GM23338 (cell line): ENCODE data around the gene ZBTB20. TPM values are rescaled to one million over a fixed set of nuclear protein-coding genes. Genes with fewer than 3 reads are reported as not detected.

ENCODE experiments used
- ATAC-seq: fragments of 200-7000 bp; cut with Tn5 transposase; 3 replicates; pipeline ENCODE4 v1.9.1; 2020
- DNase-seq: peaks from one replicate; pipeline ENCODE4 v3.0.0-alpha.2; 2015; ENCODE audit warnings: low spot score
- H2AFZ ChIP-seq: fragments of 200-600 bp; sonication (generic); 2 replicates; pipeline ENCODE4 v1.8.0; 2016; ENCODE audit warnings: antibody characterized with exemption, mild to moderate bottlenecking, moderate library complexity
- H3F3A ChIP-seq: fragments of 200-600 bp; sonication (generic); replicated peaks from 2 replicates; pipeline ENCODE4 v1.8.0; 2017; ENCODE audit warnings: antibody characterized with exemption, mixed run types, low read depth
- H3K27ac ChIP-seq: fragments of 200-600 bp; sonication (generic); 2 replicates; pipeline ENCODE4 v1.6.1; 2016; ENCODE audit warnings: low read depth
- H3K27me3 ChIP-seq: fragments of 200-600 bp; sonication (generic); 2 replicates; pipeline ENCODE4 v1.8.0; 2016; ENCODE audit warnings: mild to moderate bottlenecking, mixed run types, moderate library complexity; ENCODE audit not compliant: insufficient read depth
- H3K36me3 ChIP-seq: fragments of 200-600 bp; sonication (generic); 2 replicates; pipeline ENCODE4 v1.8.0; 2016; ENCODE audit warnings: mild to moderate bottlenecking; ENCODE audit not compliant: insufficient read depth
- H3K4me1 ChIP-seq: fragments of 200-600 bp; sonication (generic); 2 replicates; pipeline ENCODE4 v1.8.0; 2016; ENCODE audit warnings: mild to moderate bottlenecking, moderate library complexity; ENCODE audit not compliant: insufficient read depth
- H3K4me2 ChIP-seq: fragments of 200-600 bp; sonication (generic); 2 replicates; pipeline ENCODE4 v1.7.1; 2017; ENCODE audit warnings: mixed run types
- H3K4me3 ChIP-seq: fragments of 200-600 bp; sonication (generic); 2 replicates; pipeline ENCODE4 v1.6.1; 2016; ENCODE audit warnings: mixed run types
- H3K79me2 ChIP-seq: fragments of 200-600 bp; sonication (generic); replicated peaks from 2 replicates; pipeline ENCODE4 v1.8.0; 2017; ENCODE audit warnings: mild to moderate bottlenecking; ENCODE audit not compliant: insufficient read depth
- H3K9me2 ChIP-seq: fragments of 200-600 bp; sonication (generic); 2 replicates; pipeline ENCODE4 v1.8.0; 2017; ENCODE audit not compliant: insufficient read depth
- H4K20me1 ChIP-seq: fragments of 200-600 bp; sonication (generic); replicated peaks from 2 replicates; pipeline ENCODE4 v1.8.0; 2017; ENCODE audit warnings: mild to moderate bottlenecking; ENCODE audit not compliant: insufficient read depth
- H3K27ac Mint-ChIP-seq: 2 replicates; pipeline ENCODE4 v1.8.0; 2020; ENCODE audit warnings: inconsistent platforms, mild to moderate bottlenecking, moderate library complexity, mixed read lengths
- H3K27me3 Mint-ChIP-seq: 3 replicates; pipeline ENCODE4 v1.8.0; 2022; ENCODE audit warnings: low read depth, mild to moderate bottlenecking, moderate library complexity, mixed read lengths, inconsistent platforms; ENCODE audit not compliant: insufficient read depth, poor library complexity
- H3K36me3 Mint-ChIP-seq: 3 replicates; pipeline ENCODE4 v1.8.0; 2021; ENCODE audit warnings: low read depth, mild to moderate bottlenecking, inconsistent platforms, moderate library complexity, mixed read lengths
- H3K4me1 Mint-ChIP-seq: 3 replicates; pipeline ENCODE4 v1.8.0; 2020; ENCODE audit warnings: mild to moderate bottlenecking, inconsistent platforms, mixed read lengths
- H3K4me3 Mint-ChIP-seq: 3 replicates; pipeline ENCODE4 v1.8.0; 2021; ENCODE audit warnings: moderate library complexity, mild to moderate bottlenecking, inconsistent platforms, mixed read lengths
- H3K9me3 Mint-ChIP-seq: 3 replicates; pipeline ENCODE4 v1.8.0; 2020; ENCODE audit warnings: moderate library complexity, mild to moderate bottlenecking, inconsistent platforms, mixed read lengths
- CREB1 ChIP-seq: fragments of 250-450 bp; sonication (Bioruptor Pico); IDR thresholded peaks from 2 replicates; pipeline ENCODE4 v1.5.0; 2020; ENCODE audit warnings: low read depth, mild to moderate bottlenecking, moderate library complexity
- CTCF ChIP-seq, 2 experiments: fragments of 200-600 bp in 1 of 2; sonication (generic) in 1 of 2; conservative IDR thresholded peaks; 2 replicates each; pipeline versions ENCODE4 v1.5.1 to v1.6.1; 2016 to 2017; ENCODE audit warnings: antibody characterized with exemption in 2 of 2, low read depth in 2 of 2, mild to moderate bottlenecking in 2 of 2, moderate library complexity in 1 of 2
- EZH2 ChIP-seq: fragments of 200-600 bp; sonication (generic); IDR thresholded peaks from one replicate; pipeline ENCODE4 v1.8.0; 2017; ENCODE audit warnings: antibody characterized with exemption, mild to moderate bottlenecking, low read depth; ENCODE audit not compliant: unreplicated experiment
- EZH2phosphoT487 ChIP-seq: fragments of 200-600 bp; sonication (generic); IDR thresholded peaks from one replicate; pipeline ENCODE4 v1.8.1; 2018; ENCODE audit warnings: antibody characterized with exemption; ENCODE audit not compliant: unreplicated experiment
- JUNB ChIP-seq: IDR thresholded peaks from one replicate; pipeline ENCODE4 v1.6.1; 2016; ENCODE audit warnings: antibody characterized with exemption; ENCODE audit not compliant: unreplicated experiment
- NANOG ChIP-seq: IDR thresholded peaks from 2 replicates; pipeline ENCODE4 v1.6.1; 2016; ENCODE audit warnings: antibody characterized with exemption, borderline replicate concordance
- POLR2AphosphoS5 ChIP-seq: IDR thresholded peaks from 2 replicates; pipeline ENCODE4 v1.6.1; 2016; ENCODE audit warnings: antibody characterized with exemption, low read depth
- STAT1 ChIP-seq: IDR thresholded peaks from one replicate; pipeline ENCODE4 v1.6.1; 2016; ENCODE audit warnings: antibody characterized with exemption; ENCODE audit not compliant: unreplicated experiment
- ZNF331 ChIP-seq: fragments of 250-450 bp; sonication (Bioruptor Pico); IDR thresholded peaks from 2 replicates; pipeline ENCODE4 v1.5.0; 2020; ENCODE audit warnings: low read depth, mild to moderate bottlenecking, moderate library complexity
- polyA plus RNA-seq: library from polyadenylated mRNA; unstranded; fragments of >200 nt; fragmentation: Nextera tagmentation; extraction: Ambion mirVana; gene quantifications from 2 replicates; pipeline ENCODE4 v1.2.1, GENCODE V29; 2016
- total RNA-seq: library from RNA; depleted of rRNA; stranded (reverse); fragments of >200 nt; shearing (Covaris generic); gene quantifications from 2 replicates; pipeline ENCODE4 v1.2.3, GENCODE V29; 2014
- TF ChIP-seq, protein P1 (sequence below): fragments of 250-450 bp; sonication (Bioruptor Pico); IDR thresholded peaks from 2 replicates; pipeline ENCODE4 v1.5.0; 2020; ENCODE audit warnings: mild to moderate bottlenecking, moderate library complexity
- TF ChIP-seq, protein P2 (sequence below): IDR thresholded peaks from 2 replicates; pipeline ENCODE4 v1.6.1; 2016; ENCODE audit warnings: antibody characterized with exemption

The ZBTB20 gene
- total and polyA plus RNA-seq, 2 experiments from 2014 or later: 2.0 to 3.3 TPM

DNA sequence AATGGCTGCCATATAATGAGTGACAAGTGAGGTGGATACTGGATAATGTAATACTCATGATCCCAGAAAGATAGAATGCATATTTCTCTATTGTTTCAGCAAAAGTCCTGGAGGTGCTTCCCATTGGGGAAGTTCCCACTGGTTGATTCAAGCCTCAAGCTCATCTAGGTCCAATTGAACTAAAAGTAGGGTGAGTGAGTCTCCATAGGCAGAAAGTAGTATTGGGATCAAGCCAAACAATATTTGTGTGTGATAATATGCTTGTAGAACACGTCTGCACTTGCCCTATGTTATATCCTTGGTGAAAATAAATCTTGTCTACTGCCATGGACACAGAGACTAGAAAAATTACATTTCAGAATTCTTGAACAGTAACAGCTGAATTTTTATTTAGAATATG is 14.8 kb upstream of the ZBTB20 start (continued):
- TF ChIP-seq, protein P1, sequence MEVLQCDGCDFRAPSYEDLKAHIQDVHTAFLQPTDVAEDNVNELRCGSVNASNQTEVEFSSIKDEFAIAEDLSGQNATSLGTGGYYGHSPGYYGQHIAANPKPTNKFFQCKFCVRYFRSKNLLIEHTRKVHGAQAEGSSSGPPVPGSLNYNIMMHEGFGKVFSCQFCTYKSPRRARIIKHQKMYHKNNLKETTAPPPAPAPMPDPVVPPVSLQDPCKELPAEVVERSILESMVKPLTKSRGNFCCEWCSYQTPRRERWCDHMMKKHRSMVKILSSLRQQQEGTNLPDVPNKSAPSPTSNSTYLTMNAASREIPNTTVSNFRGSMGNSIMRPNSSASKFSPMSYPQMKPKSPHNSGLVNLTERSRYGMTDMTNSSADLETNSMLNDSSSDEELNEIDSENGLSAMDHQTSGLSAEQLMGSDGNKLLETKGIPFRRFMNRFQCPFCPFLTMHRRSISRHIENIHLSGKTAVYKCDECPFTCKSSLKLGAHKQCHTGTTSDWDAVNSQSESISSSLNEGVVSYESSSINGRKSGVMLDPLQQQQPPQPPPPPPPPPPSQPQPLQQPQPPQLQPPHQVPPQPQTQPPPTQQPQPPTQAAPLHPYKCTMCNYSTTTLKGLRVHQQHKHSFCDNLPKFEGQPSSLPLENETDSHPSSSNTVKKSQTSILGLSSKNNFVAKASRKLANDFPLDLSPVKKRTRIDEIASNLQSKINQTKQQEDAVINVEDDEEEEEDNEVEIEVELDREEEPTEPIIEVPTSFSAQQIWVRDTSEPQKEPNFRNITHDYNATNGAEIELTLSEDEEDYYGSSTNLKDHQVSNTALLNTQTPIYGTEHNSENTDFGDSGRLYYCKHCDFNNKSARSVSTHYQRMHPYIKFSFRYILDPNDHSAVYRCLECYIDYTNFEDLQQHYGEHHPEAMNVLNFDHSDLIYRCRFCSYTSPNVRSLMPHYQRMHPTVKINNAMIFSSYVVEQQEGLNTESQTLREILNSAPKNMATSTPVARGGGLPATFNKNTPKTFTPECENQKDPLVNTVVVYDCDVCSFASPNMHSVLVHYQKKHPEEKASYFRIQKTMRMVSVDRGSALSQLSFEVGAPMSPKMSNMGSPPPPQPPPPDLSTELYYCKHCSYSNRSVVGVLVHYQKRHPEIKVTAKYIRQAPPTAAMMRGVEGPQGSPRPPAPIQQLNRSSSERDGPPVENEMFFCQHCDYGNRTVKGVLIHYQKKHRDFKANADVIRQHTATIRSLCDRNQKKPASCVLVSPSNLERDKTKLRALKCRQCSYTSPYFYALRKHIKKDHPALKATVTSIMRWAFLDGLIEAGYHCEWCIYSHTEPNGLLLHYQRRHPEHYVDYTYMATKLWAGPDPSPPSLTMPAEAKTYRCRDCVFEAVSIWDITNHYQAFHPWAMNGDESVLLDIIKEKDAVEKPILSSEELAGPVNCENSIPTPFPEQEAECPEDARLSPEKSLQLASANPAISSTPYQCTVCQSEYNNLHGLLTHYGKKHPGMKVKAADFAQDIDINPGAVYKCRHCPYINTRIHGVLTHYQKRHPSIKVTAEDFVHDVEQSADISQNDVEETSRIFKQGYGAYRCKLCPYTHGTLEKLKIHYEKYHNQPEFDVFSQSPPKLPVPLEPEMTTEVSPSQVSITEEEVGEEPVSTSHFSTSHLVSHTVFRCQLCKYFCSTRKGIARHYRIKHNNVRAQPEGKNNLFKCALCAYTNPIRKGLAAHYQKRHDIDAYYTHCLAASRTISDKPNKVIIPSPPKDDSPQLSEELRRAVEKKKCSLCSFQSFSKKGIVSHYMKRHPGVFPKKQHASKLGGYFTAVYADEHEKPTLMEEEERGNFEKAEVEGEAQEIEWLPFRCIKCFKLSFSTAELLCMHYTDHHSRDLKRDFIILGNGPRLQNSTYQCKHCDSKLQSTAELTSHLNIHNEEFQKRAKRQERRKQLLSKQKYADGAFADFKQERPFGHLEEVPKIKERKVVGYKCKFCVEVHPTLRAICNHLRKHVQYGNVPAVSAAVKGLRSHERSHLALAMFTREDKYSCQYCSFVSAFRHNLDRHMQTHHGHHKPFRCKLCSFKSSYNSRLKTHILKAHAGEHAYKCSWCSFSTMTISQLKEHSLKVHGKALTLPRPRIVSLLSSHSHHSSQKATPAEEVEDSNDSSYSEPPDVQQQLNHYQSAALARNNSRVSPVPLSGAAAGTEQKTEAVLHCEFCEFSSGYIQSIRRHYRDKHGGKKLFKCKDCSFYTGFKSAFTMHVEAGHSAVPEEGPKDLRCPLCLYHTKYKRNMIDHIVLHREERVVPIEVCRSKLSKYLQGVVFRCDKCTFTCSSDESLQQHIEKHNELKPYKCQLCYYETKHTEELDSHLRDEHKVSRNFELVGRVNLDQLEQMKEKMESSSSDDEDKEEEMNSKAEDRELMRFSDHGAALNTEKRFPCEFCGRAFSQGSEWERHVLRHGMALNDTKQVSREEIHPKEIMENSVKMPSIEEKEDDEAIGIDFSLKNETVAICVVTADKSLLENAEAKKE (CRISPR knock-in tag): no peak
- no peak for TF ChIP-seq NANOG
- no peak for TF ChIP-seq POLR2AphosphoS5
- TF ChIP-seq ZNF331 (CRISPR knock-in tag): no peak
- no peak for TF ChIP-seq EZH2phosphoT487
- TF ChIP-seq CREB1: no peak
- TF ChIP-seq CTCF (conservative IDR thresholded peaks at IDR 0.05; ENCODE audit: low read depth in 2 of 2): no peak

DNA sequence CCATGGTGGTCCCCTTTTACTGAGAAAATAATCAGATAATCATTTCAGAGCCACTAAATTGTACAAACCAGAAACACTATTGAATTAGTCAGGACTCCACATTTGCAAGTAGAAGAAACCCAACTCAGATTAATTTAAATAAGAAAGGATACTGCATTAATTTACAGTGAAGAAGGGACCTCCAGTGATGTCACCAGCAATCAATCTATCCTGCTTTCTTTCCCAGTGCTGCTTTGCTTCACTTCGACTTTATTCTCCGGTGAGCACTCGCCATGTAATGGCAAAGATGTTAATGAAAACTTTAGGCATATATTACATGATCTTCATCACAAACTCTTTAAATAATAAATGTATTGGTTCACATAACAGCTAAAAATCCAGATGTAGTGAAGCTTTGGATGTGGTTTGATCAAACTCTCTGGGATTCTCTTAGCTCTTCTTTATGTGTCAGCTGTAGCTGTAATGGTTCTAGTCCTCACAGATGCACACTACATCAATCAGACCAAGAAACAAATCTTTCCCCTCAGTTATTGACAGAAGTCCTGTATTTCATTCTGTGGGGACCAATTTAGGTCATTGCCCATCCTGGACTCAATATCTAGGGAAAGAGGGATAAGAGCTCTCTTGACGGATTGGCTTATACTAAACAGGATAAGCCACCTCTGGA is 14.2 kb upstream of the ZBTB20 start:
- no peaks in the 10 kb centered on the region for H3K27me3 Mint-ChIP-seq
- no peak for DNase-seq
- Histone ChIP-seq H3K27me3 (no peaks in the 10 kb centered on the region), H3K36me3 (no peaks in the 10 kb centered on the region; the same call in 1 of the 2 replicates), H3K79me2 (no peaks in the 10 kb centered on the region), H3K27ac (no peak overlapping the region), H2AFZ (no peak overlapping the region; the same call in 1 of the 2 replicates), H3K9me2 (0 out of 2 replicates have a peak, but pooled peaks cover 2% of the 10 kb centered on the region), H3K4me1 (peaks cover 1% of the 10 kb centered on the region), H4K20me1 (no peaks in the 10 kb centered on the region), H3K4me2 (no peak overlapping the region), H3F3A (no peaks in the 10 kb centered on the region), H3K4me3 (no peak overlapping the region)
- no peak overlapping the region for H3K27ac Mint-ChIP-seq
- H3K9me3 Mint-ChIP-seq: peaks cover 23% of the 10 kb centered on the region
- no peak for ATAC-seq
- H3K36me3 Mint-ChIP-seq: peaks cover 21% of the 10 kb centered on the region
- H3K4me3 Mint-ChIP-seq: no peak overlapping the region
- H3K4me1 Mint-ChIP-seq: peaks cover 12% of the 10 kb centered on the region
- TF ChIP-seq, protein P2, sequence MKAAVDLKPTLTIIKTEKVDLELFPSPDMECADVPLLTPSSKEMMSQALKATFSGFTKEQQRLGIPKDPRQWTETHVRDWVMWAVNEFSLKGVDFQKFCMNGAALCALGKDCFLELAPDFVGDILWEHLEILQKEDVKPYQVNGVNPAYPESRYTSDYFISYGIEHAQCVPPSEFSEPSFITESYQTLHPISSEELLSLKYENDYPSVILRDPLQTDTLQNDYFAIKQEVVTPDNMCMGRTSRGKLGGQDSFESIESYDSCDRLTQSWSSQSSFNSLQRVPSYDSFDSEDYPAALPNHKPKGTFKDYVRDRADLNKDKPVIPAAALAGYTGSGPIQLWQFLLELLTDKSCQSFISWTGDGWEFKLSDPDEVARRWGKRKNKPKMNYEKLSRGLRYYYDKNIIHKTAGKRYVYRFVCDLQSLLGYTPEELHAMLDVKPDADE: no peak
- TF ChIP-seq JUNB (no peak), EZH2 (no peak), STAT1 (no peak), CREB1 (no peak), EZH2phosphoT487 (no peak), CTCF (conservative IDR thresholded peaks at IDR 0.05; ENCODE audit: low read depth in 2 of 2) (no peak)
